ENCODE results near the gene FAM89A. TPM values are rescaled to one million over a fixed set of nuclear protein-coding genes. Genes with fewer than 3 reads are reported as not detected.

Gene FAM89A
- total and polyA plus RNA-seq, 2 of the 8 experiments (the other 6 are each of a cell fraction or from before 2014, with no cell fraction given), result 2.1 to 2.2 TPM

DNA sequence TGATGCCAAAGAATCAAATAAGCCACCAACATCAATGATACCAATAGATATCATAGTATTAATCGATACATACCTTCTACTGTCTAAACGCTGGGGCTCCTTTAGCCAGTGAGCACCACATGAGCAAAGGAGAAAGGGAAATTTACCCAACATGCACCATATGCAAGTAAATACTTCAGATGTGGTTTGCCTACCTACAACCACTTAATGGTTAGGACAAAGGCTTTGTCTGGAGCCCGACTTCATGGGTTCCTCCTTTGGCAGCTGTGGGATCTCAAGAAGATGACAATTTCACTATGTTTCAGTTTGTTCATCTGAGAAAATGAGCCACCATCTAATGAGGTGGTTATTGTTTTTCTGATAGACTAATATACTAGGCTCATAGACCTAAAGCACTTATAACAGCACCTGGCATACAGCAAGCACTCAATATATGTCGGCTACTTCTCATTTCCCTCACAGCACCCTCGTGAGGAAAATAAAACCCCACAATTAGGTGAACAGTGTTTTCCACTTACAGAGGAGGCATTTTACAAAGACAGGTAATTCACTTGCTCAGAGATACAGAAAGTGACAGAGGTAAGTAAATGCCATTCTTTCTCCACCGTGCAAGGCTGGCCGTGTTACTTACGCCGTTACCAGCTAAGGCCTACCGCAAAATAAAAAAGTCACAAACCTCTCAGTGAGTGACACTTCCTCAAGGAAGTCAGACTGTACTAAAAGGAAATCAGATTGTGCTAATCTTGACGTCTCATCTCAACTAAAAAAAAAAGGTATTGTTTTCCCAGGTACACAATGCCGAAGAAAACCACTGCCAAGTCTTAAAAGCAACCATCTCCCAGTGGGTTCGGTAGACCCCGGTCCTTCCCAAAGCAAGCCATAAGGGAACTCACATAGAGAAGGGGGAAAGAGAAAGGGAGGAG is 63.0 kb downstream of the FAM89A start:
- Histone ChIP-seq H3K23me2 (ENCODE audit: low read depth, low read length) (peaks cover 6% of the 10 kb centered on the region), H3K18ac (ENCODE audit: extremely low read depth, low read length) (no peak overlapping the region), H3K9ac (replicated peaks in 1 of 4; ENCODE audit: extremely low read depth in 1 of 4, low read depth in 3 of 4, low read length in 3 of 4) (no peak overlapping the region), H4K5ac (ENCODE audit: insufficient read length, low read depth, low read length) (no peak overlapping the region), H4K20me1 (replicated peaks in 1 of 2; ENCODE audit: control insufficient read depth in 1 of 2, insufficient read depth in 2 of 2, low read length in 2 of 2) (peaks cover 6 to 20% of the 10 kb centered on the region in 2 experiments), H4K8ac (ENCODE audit: extremely low read depth, insufficient read depth, low read length) (no peak overlapping the region), H3K56ac (replicated peaks; ENCODE audit: insufficient read length, low read depth, low read length) (no peak overlapping the region), H3K4ac (replicated peaks; ENCODE audit: insufficient read length, low read depth, low read length) (no peak overlapping the region), H2AK5ac (ENCODE audit: low read depth, low read length) (no peak overlapping the region), H3K23ac (ENCODE audit: insufficient read length) (no peak overlapping the region), H3K36me3 (ENCODE audit: control insufficient read depth in 2 of 4, insufficient read depth in 4 of 4, low read length in 3 of 4) (no peaks in the 10 kb centered on the region; a peak in 1 of 8 replicates), H4K91ac (replicated peaks; ENCODE audit: insufficient read length, low read length) (no peak overlapping the region), H2BK12ac (ENCODE audit: low read depth, low read length) (no peak overlapping the region), H3K4me1 (replicated peaks in 1 of 4; ENCODE audit: control insufficient read depth in 3 of 4, insufficient read depth in 4 of 4, low read length in 3 of 4) (peaks cover 0 to 5% (median 2%) of the 10 kb centered on the region in 4 experiments; a peak in 3 of 7 replicates), H3K27me3 (replicated peaks in 1 of 4; ENCODE audit: control insufficient read depth in 3 of 4, extremely low read depth in 1 of 4, insufficient read depth in 3 of 4, low read length in 3 of 4) (peaks cover 0 to 25% (median 8%) of the 10 kb centered on the region in 4 experiments; a peak in 5 of 7 replicates), H3K79me1 (ENCODE audit: low read depth, low read length) (no peaks in the 10 kb centered on the region), H3K9me3 (ENCODE audit: insufficient read depth in 2 of 2, low read depth in 1 of 2, low read length in 1 of 2) (no peaks in the 10 kb centered on the region), H2BK5ac (ENCODE audit: low read depth, low read length) (no peak overlapping the region), H3K79me2 (ENCODE audit: control insufficient read depth in 1 of 2, insufficient read depth in 2 of 2, low read length in 2 of 2) (no peaks in the 10 kb centered on the region; a peak in 1 of 4 replicates), H2BK120ac (replicated peaks; ENCODE audit: low read depth, low read length) (no peak overlapping the region), H2BK15ac (ENCODE audit: low read length) (no peak overlapping the region), H3K14ac (ENCODE audit: insufficient read length) (no peak overlapping the region), H3K4me2 (ENCODE audit: insufficient read depth in 1 of 2, low read depth in 2 of 2, low read length in 2 of 2) (peak overlapping the region; percentile 64 to 80; a peak in 3 of 4 replicates), H2AFZ (ENCODE audit: low read length) (no peak overlapping the region), H3K4me3 (ENCODE audit: extremely low read depth in 1 of 4, insufficient read depth in 2 of 4, low read depth in 3 of 4, low read length in 4 of 4) (peak overlapping the region in 2 of 4 experiments; percentile 50 to 93; a peak in 2 of 8 replicates), H2BK20ac (ENCODE audit: low read length) (no peak overlapping the region), H3K27ac (ENCODE audit: low read depth, low read length) (no peak overlapping the region)
- ChIA-PET CTCF (ENCODE audit: partially characterized antibody) (interaction anchor here (0.7 to 1.5 kb wide), 5 partner anchors 38 to 234 kb away, joined by 3 to 4 read pairs (median 3); no protein-coding TSS in a partner anchor), POLR2A (ENCODE audit: partially characterized antibody) (interaction anchor here (0.7 to 1.3 kb wide), 2 partner anchors 8 to 186 kb away, joined by 3 to 9 read pairs; no protein-coding TSS in a partner anchor)
- 87% methylated on average over 14 of the region's 14 CpGs; no CpG with 5 or more reads in 1 of the 2 experiments for WGBS, 2 experiments (ENCODE audit: extremely low coverage in 1 of 2, insufficient coverage in 1 of 2, insufficient read length in 1 of 2, insufficient replicate concordance in 2 of 2, low coverage in 1 of 2, low lambda C conversion rate in 2 of 2, missing lambda C conversion rate in 1 of 2)
- FAIRE-seq (no peak), DNase-seq (ENCODE audit: low read depth in 1 of 2, low spot score in 2 of 2) (no peak)
- TF ChIP-seq CHD2 (IDR thresholded peaks at IDR 0.05; ENCODE audit: low read length) (no peak), CREB1 (IDR thresholded peaks at IDR 0.05) (no peak), CEBPB (IDR thresholded peaks at IDR 0.05; ENCODE audit: low read depth, low read length) (no peak)
